Tibial artery (tissue), 4 donors: ENCODE measurements around the gene IL4.

Experiments
- DNase-seq, 2 donors: peaks; one replicate each; pipeline ENCODE4 v3.0.0-alpha.2; 2019
- H3K27ac ChIP-seq, 2 donors: fragments of 200-600 bp; sonication (generic) in 1 of 2; 1 replicate in 1 of 2; 2 replicates in 1 of 2; pipeline ENCODE4 v1.5.1; 2018 to 2019; ENCODE audit warnings: mild to moderate bottlenecking in 1 of 2
- H3K27me3 ChIP-seq, 2 donors: fragments of 200-600 bp; sonication (generic) in 1 of 2; one replicate each; pipeline versions ENCODE4 v1.5.1 to v1.6.0; 2016 to 2019
- H3K36me3 ChIP-seq, 3 donors: fragments of 200-600 bp; sonication (generic) in 2 of 3; one replicate each; pipeline ENCODE4 v1.5.1; 2016 to 2019; ENCODE audit warnings: mild to moderate bottlenecking in 2 of 3
- H3K4me1 ChIP-seq, 4 donors: fragments of 200-600 bp; sonication (generic) in 2 of 4; 1 replicate in 3 of 4; 2 replicates in 1 of 4; pipeline ENCODE4 v1.5.1; 2016 to 2019
- H3K4me3 ChIP-seq, 2 donors: fragments of 200-600 bp; sonication (generic) in 1 of 2; 1 replicate in 1 of 2; 2 replicates in 1 of 2; pipeline ENCODE4 v1.5.1; 2018 to 2019; ENCODE audit warnings: mild to moderate bottlenecking in 2 of 2
- H3K9me3 ChIP-seq, 3 donors: fragments of 200-600 bp; sonication (generic) in 1 of 3; one replicate each; pipeline ENCODE4 v1.5.1; 2016 to 2019
- intact Hi-C: fragments of 100-400 bp; cut with DNase I; formaldehyde crosslinking; loops from one replicate; pipeline ENCODE4 v1.15.0; 2023; ENCODE audit warnings: low total_unique reads
- TF ChIP-seq, protein P1 (sequence below), 2 experiments: fragments of 200-600 bp in 1 of 2; fragments of 450-650 bp in 1 of 2; IDR thresholded peaks; one replicate each; pipeline ENCODE4 v1.5.1; 2017 to 2019; ENCODE audit warnings: antibody characterized with exemption in 2 of 2, mild to moderate bottlenecking in 1 of 2, moderate library complexity in 1 of 2

The IL4 gene

DNA sequence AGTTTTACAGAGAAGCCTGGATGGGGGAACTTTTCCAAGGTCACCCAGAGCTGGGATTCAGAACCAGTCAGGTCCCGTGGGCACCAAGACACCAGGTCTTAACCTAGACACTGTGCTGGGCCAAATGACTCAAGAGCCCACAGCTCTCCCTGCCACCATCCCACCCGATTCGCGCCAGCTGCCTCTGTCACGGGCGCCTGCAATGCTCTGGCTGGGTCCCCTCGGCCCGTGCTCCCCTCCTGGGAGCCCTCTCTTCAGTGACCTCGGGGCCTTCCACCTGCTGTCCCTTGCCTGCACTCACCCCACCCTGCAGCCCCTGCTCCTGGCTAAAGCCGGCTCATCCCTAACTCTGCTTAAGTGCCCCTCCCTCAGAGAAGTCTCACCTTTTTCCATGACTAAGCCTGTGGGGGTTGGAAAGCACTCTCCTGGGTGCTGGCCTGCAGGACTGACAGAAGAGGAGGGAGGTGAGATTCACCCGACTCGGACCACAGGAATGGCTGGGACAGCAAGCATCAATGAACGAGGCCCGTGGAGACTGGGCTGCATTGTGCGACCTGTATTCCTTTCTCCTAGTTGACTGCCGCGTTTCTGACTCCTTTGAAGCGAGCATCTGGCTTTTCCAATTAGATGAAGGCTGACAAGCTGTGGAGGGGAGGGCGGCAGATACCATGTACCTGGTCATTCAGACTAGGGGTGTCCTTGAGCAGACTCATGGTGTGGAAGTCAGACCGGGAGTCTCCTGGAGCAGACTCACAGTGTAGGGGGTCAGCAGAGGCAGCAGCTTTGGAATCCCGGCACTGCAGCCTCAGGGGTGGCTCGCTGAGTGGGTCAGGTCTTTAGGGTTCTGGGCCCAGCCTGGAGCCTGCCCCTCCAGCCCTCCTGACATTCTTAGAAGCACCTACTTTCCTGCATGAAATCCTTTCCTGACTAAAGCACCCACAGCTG is 5.8 kb upstream of the IL4 start:
- Histone ChIP-seq H3K9me3 (no peaks in the 10 kb centered on the region), H3K27me3 (no peaks in the 10 kb centered on the region), H3K27ac (no peak overlapping the region), H3K4me1 (peaks cover 0 to 3% (median 0%) of the 10 kb centered on the region in 4 donors), H3K36me3 (no peaks in the 10 kb centered on the region), H3K4me3 (no peak overlapping the region)
- DNase-seq: no peak
- intact Hi-C loops: no loop called here
- TF ChIP-seq, protein P1, sequence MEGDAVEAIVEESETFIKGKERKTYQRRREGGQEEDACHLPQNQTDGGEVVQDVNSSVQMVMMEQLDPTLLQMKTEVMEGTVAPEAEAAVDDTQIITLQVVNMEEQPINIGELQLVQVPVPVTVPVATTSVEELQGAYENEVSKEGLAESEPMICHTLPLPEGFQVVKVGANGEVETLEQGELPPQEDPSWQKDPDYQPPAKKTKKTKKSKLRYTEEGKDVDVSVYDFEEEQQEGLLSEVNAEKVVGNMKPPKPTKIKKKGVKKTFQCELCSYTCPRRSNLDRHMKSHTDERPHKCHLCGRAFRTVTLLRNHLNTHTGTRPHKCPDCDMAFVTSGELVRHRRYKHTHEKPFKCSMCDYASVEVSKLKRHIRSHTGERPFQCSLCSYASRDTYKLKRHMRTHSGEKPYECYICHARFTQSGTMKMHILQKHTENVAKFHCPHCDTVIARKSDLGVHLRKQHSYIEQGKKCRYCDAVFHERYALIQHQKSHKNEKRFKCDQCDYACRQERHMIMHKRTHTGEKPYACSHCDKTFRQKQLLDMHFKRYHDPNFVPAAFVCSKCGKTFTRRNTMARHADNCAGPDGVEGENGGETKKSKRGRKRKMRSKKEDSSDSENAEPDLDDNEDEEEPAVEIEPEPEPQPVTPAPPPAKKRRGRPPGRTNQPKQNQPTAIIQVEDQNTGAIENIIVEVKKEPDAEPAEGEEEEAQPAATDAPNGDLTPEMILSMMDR (IDR thresholded peaks at IDR 0.05): no peak

- Histone ChIP-seq H3K4me3 (no peak overlapping the region), H3K27me3 (no peaks in the 10 kb centered on the region), H3K27ac (no peak overlapping the region), H3K4me1 (peaks cover 0 to 5% (median 2%) of the 10 kb centered on the region in 4 donors), H3K36me3 (no peaks in the 10 kb centered on the region), H3K9me3 (no peaks in the 10 kb centered on the region)
- TF ChIP-seq, protein P1 (IDR thresholded peaks at IDR 0.05): no peak
- DNase-seq: no peak
- intact Hi-C loops: no loop called here
Measured at GRCh38 chr5:132668706-132669454, 4.9 kb upstream of the IL4 start.

- Histone ChIP-seq H3K4me1 (peaks cover 0 to 10% (median 6%) of the 10 kb centered on the region in 4 donors), H3K9me3 (no peaks in the 10 kb centered on the region), H3K4me3 (no peak overlapping the region), H3K27me3 (no peaks in the 10 kb centered on the region), H3K36me3 (no peaks in the 10 kb centered on the region), H3K27ac (no peak overlapping the region)
- no peak for DNase-seq
- TF ChIP-seq, protein P1 (IDR thresholded peaks at IDR 0.05): no peak
- intact Hi-C loops: no loop called here
Measured at GRCh38 chr5:132669455-132669820, 4.4 kb upstream of the IL4 start.

DNA sequence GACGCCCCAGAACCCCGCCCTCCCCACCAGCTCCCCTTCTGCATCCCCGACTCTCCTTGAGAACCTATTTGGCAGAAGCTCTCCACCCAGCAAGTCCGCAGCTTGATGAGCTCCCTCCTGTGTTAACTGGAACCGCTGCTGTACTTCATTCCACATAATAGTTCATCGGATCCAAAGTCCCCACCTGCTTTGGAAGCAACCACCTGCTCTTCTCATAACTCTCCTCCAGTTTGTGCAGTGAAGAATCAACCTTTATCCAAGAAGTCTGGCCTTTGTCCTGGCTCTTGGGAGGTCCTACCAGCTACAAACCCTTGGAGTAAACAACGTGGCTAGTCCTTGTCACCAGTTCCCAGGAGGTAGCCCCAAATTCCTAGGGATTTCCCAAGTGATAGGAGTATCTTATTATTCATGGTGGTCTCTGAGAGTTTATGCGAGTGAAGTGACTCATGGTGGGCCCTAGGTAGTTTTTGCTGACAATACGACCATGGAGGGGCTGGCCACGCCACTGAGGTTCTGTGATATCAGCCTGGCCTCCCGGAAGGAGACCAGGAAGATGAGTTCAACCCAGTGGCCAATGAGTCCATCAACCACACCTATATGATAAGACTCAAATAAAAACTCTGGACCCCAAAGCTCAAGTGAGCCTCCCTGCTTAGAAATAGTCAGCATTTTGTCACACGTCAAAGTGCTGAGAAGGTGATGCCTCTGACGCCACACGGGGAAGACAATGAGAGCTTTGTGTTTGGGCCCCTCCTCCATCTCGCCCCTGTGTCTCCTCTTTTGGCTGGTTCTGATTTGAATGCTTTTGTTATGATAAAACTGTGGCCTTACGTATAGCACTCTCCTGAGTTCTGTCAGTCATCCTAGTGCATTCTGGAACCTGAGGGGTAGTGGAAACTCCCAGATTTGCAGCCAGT is 3.6 kb upstream of the IL4 start:
- H3K4me3 ChIP-seq: no peak overlapping the region
- no peaks in the 10 kb centered on the region for H3K27me3 ChIP-seq
- H3K36me3 ChIP-seq: no peaks in the 10 kb centered on the region
- H3K4me1 ChIP-seq: peaks cover 0 to 16% (median 11%) of the 10 kb centered on the region in 4 donors
- H3K9me3 ChIP-seq: no peaks in the 10 kb centered on the region
- TF ChIP-seq, protein P1 (IDR thresholded peaks at IDR 0.05): no peak
- H3K27ac ChIP-seq: no peak overlapping the region
- intact Hi-C loops: loop anchor here (10.0 kb wide), 1 partner anchor 145 kb away; no protein-coding TSS in a partner anchor
- DNase-seq: peak in 1 of 2 donors; percentile 13

GRCh38 chr5:132671000-132671399 is 2.8 kb upstream of the IL4 start:
- Histone ChIP-seq H3K4me1 (peaks cover 0 to 24% (median 14%) of the 10 kb centered on the region in 4 donors), H3K36me3 (no peaks in the 10 kb centered on the region), H3K9me3 (no peaks in the 10 kb centered on the region), H3K27me3 (no peaks in the 10 kb centered on the region), H3K4me3 (no peak overlapping the region), H3K27ac (no peak overlapping the region)
- intact Hi-C loops: loop anchor here (10.0 kb wide), 1 partner anchor 146 kb away; no protein-coding TSS in a partner anchor
- TF ChIP-seq, protein P1 (IDR thresholded peaks at IDR 0.05): no peak
- DNase-seq: no peak
